Measurements from ENCODE around the gene TPK1. TPM values are rescaled to one million over a fixed set of nuclear protein-coding genes. Genes with fewer than 3 reads are reported as not detected.

The TPK1 gene
- total RNA-seq, 3 donors from 2014 or later (not counting 1 experiment from before 2014, with no cell fraction given), result 20.9 to 28.6 (median 25.3) TPM

- H3K27ac ChIP-seq (ENCODE audit: low read length), result no peak overlapping the region
- no peaks in the 10 kb centered on the region for H3K4me1 ChIP-seq (ENCODE audit: control insufficient read depth, insufficient read depth, low read length)
- intact Hi-C loops (cut with micrococcal nuclease), result no loop called here
- 87% methylated on average over 3 of the region's 3 CpGs for WGBS (ENCODE audit: insufficient coverage)
- Mint-ChIP-seq H3K4me1 (peaks cover 0 to 6% of the 10 kb centered on the region in 2 donors), H3K27ac (no peak overlapping the region), H3K27me3 (ENCODE audit: low read depth in 2 of 2) (no peaks in the 10 kb centered on the region), H3K9me3 (peaks cover 0 to under 1% of the 10 kb centered on the region in 2 donors), H3K36me3 (no peaks in the 10 kb centered on the region), H3K4me3 (no peak overlapping the region)
- H3K9me3 ChIP-seq (ENCODE audit: control insufficient read depth, insufficient read depth, low read length), result no peaks in the 10 kb centered on the region
- H3K36me3 ChIP-seq (ENCODE audit: control insufficient read depth, insufficient read depth, low read length), result peaks cover 4% of the 10 kb centered on the region
- ATAC-seq (no peak), DNase-seq (no peak)
- no peak for TF ChIP-seq CTCF (IDR thresholded peaks at IDR 0.05)
- H3K27me3 ChIP-seq (ENCODE audit: control insufficient read depth, insufficient read depth, low read length), result no peaks in the 10 kb centered on the region
- H3K4me3 ChIP-seq (ENCODE audit: low read length), result no peak overlapping the region
Observed at GRCh38 chr7:144622745-144623144, 213.1 kb downstream of the TPK1 start.

DNA sequence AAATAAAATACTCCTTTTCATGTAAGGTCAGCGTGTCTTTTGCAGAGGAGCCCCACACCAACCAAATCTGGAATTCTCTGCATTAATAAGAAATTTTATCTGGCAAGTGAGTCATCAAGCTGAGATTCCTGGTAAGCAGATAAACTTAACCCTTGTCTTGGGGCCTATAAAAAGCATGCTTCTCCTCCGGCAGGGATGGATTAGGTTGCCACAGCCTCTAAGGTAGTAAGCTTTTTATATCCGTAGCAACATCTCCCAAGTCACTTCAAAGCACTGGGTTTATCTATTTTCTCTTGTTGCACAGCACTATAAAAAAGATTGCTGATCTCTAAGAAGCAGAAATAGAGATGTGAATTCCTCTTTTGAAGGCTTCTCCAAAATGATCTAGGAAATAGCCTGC, 229.6 kb downstream of the TPK1 start:
- Mint-ChIP-seq H3K4me1 (no peaks in the 10 kb centered on the region), H3K36me3 (no peaks in the 10 kb centered on the region), H3K27me3 (ENCODE audit: low read depth in 2 of 2) (no peaks in the 10 kb centered on the region), H3K4me3 (no peak overlapping the region), H3K9me3 (no peaks in the 10 kb centered on the region), H3K27ac (no peak overlapping the region)
- H3K36me3 ChIP-seq (ENCODE audit: control insufficient read depth, insufficient read depth, low read length), result no peaks in the 10 kb centered on the region
- ATAC-seq (no peak), DNase-seq (no peak)
- H3K9me3 ChIP-seq (ENCODE audit: control insufficient read depth, insufficient read depth, low read length), result no peaks in the 10 kb centered on the region
- H3K27me3 ChIP-seq (ENCODE audit: control insufficient read depth, insufficient read depth, low read length), result no peaks in the 10 kb centered on the region
- no peaks in the 10 kb centered on the region for H3K4me1 ChIP-seq (ENCODE audit: control insufficient read depth, insufficient read depth, low read length)
- WGBS (ENCODE audit: insufficient coverage), result 94% methylated on average over 3 of the region's 3 CpGs
- H3K27ac ChIP-seq (ENCODE audit: low read length), result no peak overlapping the region
- no peak for TF ChIP-seq CTCF (IDR thresholded peaks at IDR 0.05)
- intact Hi-C loops (cut with micrococcal nuclease), result no loop called here
- no peak overlapping the region for H3K4me3 ChIP-seq (ENCODE audit: low read length)

- ATAC-seq, result no peak
- peaks cover 40% of the 10 kb centered on the region for H3K36me3 Mint-ChIP-seq
Observed at GRCh38 chr7:144596953-144597352, 238.9 kb downstream of the TPK1 start.

More at GRCh38 chr7:144596953-144597352, 238.9 kb downstream of the TPK1 start:
- Histone ChIP-seq H3K4me3 (ENCODE audit: low read length) (no peak overlapping the region), H3K36me3 (ENCODE audit: control insufficient read depth, insufficient read depth, low read length) (no peaks in the 10 kb centered on the region), H3K27me3 (ENCODE audit: control insufficient read depth, insufficient read depth, low read length) (no peaks in the 10 kb centered on the region), H3K9me3 (ENCODE audit: control insufficient read depth, insufficient read depth, low read length) (no peaks in the 10 kb centered on the region), H3K27ac (ENCODE audit: low read length) (no peak overlapping the region), H3K4me1 (ENCODE audit: control insufficient read depth, insufficient read depth, low read length) (no peaks in the 10 kb centered on the region)
- H3K27ac Mint-ChIP-seq, result no peak overlapping the region
- H3K9me3 Mint-ChIP-seq, result peaks cover 3 to 20% of the 10 kb centered on the region in 2 donors
- TF ChIP-seq CTCF (IDR thresholded peaks at IDR 0.05), result no peak
- intact Hi-C loops (cut with micrococcal nuclease), result no loop called here
- WGBS (ENCODE audit: insufficient coverage), result 98% methylated on average over 4 of the region's 4 CpGs
- H3K4me1 Mint-ChIP-seq, result no peaks in the 10 kb centered on the region
- H3K27me3 Mint-ChIP-seq (ENCODE audit: low read depth in 2 of 2), result no peaks in the 10 kb centered on the region
- no peak for DNase-seq
- no peak overlapping the region for H3K4me3 Mint-ChIP-seq
